ENCODE data around the gene SLC46A2. TPM values are rescaled to one million over a fixed set of nuclear protein-coding genes. Genes with fewer than 3 reads are reported as not detected.

The SLC46A2 gene
- total and polyA plus RNA-seq, 4 donors = 0.01 to 0.17 (median 0.07) TPM; not detected in 1

DNA sequence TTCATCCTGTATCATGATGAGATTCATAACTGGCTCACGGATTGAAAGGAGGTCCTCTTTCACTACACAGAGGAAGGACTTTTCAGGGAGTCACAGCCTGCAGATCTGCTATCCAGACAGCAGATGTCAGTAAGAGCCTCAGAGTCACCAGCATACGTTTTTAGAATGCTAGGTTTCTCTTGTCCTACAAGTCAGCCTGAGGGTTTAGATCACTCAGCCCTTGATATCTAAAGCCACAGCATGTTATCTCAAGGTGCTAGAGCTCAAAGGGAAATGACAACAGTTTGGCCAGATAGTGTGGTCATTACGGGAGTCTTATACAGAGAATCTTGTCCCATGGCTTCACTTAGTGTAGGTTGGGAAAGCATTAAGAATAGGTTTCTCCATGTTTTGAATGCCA lies 30.9 kb upstream of the SLC46A2 start:
- Histone ChIP-seq H3K4me1 (ENCODE audit: control insufficient read depth in 4 of 4, insufficient read depth in 4 of 4, low read length in 3 of 4) (no peaks in the 10 kb centered on the region), H3K9me3 (ENCODE audit: control insufficient read depth in 4 of 4, low read length in 3 of 4) (no peaks in the 10 kb centered on the region), H3K27ac (ENCODE audit: low read depth in 1 of 2, low read length in 2 of 2) (no peak overlapping the region), H3K36me3 (ENCODE audit: control insufficient read depth in 4 of 4, insufficient read depth in 3 of 4, low read depth in 1 of 4, low read length in 3 of 4) (no peaks in the 10 kb centered on the region), H3K27me3 (ENCODE audit: control insufficient read depth in 4 of 4, insufficient read depth in 4 of 4, low read length in 3 of 4) (peaks cover 0 to 4% (median 0%) of the 10 kb centered on the region in 4 donors), H3K9ac (ENCODE audit: low read depth in 1 of 2, low read length in 2 of 2) (no peak overlapping the region), H3K4me3 (ENCODE audit: low read depth in 1 of 3, low read length in 3 of 3) (no peak overlapping the region)
- TF ChIP-seq, protein P1, sequence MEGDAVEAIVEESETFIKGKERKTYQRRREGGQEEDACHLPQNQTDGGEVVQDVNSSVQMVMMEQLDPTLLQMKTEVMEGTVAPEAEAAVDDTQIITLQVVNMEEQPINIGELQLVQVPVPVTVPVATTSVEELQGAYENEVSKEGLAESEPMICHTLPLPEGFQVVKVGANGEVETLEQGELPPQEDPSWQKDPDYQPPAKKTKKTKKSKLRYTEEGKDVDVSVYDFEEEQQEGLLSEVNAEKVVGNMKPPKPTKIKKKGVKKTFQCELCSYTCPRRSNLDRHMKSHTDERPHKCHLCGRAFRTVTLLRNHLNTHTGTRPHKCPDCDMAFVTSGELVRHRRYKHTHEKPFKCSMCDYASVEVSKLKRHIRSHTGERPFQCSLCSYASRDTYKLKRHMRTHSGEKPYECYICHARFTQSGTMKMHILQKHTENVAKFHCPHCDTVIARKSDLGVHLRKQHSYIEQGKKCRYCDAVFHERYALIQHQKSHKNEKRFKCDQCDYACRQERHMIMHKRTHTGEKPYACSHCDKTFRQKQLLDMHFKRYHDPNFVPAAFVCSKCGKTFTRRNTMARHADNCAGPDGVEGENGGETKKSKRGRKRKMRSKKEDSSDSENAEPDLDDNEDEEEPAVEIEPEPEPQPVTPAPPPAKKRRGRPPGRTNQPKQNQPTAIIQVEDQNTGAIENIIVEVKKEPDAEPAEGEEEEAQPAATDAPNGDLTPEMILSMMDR (IDR thresholded peaks at IDR 0.05; ENCODE audit: low read depth, low read length, missing input control) = peak; percentile 40
- peak; percentile 64 to 76 for TF ChIP-seq RAD21 (IDR thresholded peaks at IDR 0.05)
- TF ChIP-seq JUND (IDR thresholded peaks at IDR 0.05) = no peak
- TF ChIP-seq, protein P2, sequence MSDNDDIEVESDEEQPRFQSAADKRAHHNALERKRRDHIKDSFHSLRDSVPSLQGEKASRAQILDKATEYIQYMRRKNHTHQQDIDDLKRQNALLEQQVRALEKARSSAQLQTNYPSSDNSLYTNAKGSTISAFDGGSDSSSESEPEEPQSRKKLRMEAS (IDR thresholded peaks at IDR 0.05) = no peak
- TF ChIP-seq YY1 (IDR thresholded peaks at IDR 0.05) = no peak
- WGBS = 29% methylated on average over 3 of the region's 3 CpGs
- no peak for DNase-seq (ENCODE audit: low spot score)

DNA sequence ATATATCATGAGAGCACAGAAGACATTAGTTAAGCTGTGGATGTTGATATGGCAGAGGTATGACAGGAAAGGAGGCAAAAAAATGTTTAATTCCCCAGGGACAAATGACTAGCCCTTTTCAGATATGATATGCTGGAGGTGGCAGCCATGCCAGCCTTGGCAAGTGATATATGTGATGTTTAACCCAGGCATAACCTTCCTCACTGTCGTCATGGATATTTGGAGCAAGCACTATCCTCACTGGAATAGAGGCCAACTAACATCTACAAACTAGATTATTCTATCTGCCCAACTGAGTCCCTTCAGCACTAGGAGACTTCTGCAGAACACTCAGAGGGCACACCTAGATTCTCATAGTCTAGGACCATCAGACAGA lies 27.3 kb upstream of the SLC46A2 start:
- Histone ChIP-seq H3K36me3 (ENCODE audit: control insufficient read depth in 4 of 4, insufficient read depth in 3 of 4, low read depth in 1 of 4, low read length in 3 of 4) (no peaks in the 10 kb centered on the region), H3K9ac (ENCODE audit: low read depth in 1 of 2, low read length in 2 of 2) (no peak overlapping the region), H3K4me1 (ENCODE audit: control insufficient read depth in 4 of 4, insufficient read depth in 4 of 4, low read length in 3 of 4) (no peaks in the 10 kb centered on the region), H3K27ac (ENCODE audit: low read depth in 1 of 2, low read length in 2 of 2) (no peak overlapping the region), H3K9me3 (ENCODE audit: control insufficient read depth in 4 of 4, low read length in 3 of 4) (no peaks in the 10 kb centered on the region), H3K4me3 (ENCODE audit: low read depth in 1 of 3, low read length in 3 of 3) (no peak overlapping the region), H3K27me3 (ENCODE audit: control insufficient read depth in 4 of 4, insufficient read depth in 4 of 4, low read length in 3 of 4) (peaks cover 0 to 4% (median 0%) of the 10 kb centered on the region in 4 donors)
- 70% methylated on average over 1 of the region's 1 CpG for WGBS
- no peak for DNase-seq (ENCODE audit: low spot score)
- no peak for TF ChIP-seq GABPA (IDR thresholded peaks at IDR 0.05 in 1 of 2, conservative IDR thresholded peaks at IDR 0.05 in 1 of 2)
- no peak for TF ChIP-seq SP1 (IDR thresholded peaks at IDR 0.05)
- TF ChIP-seq, protein P3, sequence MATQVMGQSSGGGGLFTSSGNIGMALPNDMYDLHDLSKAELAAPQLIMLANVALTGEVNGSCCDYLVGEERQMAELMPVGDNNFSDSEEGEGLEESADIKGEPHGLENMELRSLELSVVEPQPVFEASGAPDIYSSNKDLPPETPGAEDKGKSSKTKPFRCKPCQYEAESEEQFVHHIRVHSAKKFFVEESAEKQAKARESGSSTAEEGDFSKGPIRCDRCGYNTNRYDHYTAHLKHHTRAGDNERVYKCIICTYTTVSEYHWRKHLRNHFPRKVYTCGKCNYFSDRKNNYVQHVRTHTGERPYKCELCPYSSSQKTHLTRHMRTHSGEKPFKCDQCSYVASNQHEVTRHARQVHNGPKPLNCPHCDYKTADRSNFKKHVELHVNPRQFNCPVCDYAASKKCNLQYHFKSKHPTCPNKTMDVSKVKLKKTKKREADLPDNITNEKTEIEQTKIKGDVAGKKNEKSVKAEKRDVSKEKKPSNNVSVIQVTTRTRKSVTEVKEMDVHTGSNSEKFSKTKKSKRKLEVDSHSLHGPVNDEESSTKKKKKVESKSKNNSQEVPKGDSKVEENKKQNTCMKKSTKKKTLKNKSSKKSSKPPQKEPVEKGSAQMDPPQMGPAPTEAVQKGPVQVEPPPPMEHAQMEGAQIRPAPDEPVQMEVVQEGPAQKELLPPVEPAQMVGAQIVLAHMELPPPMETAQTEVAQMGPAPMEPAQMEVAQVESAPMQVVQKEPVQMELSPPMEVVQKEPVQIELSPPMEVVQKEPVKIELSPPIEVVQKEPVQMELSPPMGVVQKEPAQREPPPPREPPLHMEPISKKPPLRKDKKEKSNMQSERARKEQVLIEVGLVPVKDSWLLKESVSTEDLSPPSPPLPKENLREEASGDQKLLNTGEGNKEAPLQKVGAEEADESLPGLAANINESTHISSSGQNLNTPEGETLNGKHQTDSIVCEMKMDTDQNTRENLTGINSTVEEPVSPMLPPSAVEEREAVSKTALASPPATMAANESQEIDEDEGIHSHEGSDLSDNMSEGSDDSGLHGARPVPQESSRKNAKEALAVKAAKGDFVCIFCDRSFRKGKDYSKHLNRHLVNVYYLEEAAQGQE (IDR thresholded peaks at IDR 0.05) = no peak
- TF ChIP-seq, protein P2 (IDR thresholded peaks at IDR 0.05) = no peak
- TF ChIP-seq FOXA1 (IDR thresholded peaks at IDR 0.05) = no peak
- TF ChIP-seq HNF4A (conservative IDR thresholded peaks at IDR 0.05) = no peak
- no peak for TF ChIP-seq YY1 (IDR thresholded peaks at IDR 0.05)
- TF ChIP-seq RXRA (IDR thresholded peaks at IDR 0.05) = no peak
- no peak for TF ChIP-seq JUND (IDR thresholded peaks at IDR 0.05)
- no peak for TF ChIP-seq TAF1 (conservative IDR thresholded peaks at IDR 0.05)
- no peak for TF ChIP-seq RAD21 (IDR thresholded peaks at IDR 0.05)
- no peak for TF ChIP-seq EGR1 (IDR thresholded peaks at IDR 0.05; ENCODE audit: low read depth in 2 of 2)
- TF ChIP-seq, protein P4, sequence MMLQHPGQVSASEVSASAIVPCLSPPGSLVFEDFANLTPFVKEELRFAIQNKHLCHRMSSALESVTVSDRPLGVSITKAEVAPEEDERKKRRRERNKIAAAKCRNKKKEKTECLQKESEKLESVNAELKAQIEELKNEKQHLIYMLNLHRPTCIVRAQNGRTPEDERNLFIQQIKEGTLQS (IDR thresholded peaks at IDR 0.05) = no peak
- TF ChIP-seq NR2F2 (IDR thresholded peaks at IDR 0.05) = no peak
- TF ChIP-seq, protein P5, sequence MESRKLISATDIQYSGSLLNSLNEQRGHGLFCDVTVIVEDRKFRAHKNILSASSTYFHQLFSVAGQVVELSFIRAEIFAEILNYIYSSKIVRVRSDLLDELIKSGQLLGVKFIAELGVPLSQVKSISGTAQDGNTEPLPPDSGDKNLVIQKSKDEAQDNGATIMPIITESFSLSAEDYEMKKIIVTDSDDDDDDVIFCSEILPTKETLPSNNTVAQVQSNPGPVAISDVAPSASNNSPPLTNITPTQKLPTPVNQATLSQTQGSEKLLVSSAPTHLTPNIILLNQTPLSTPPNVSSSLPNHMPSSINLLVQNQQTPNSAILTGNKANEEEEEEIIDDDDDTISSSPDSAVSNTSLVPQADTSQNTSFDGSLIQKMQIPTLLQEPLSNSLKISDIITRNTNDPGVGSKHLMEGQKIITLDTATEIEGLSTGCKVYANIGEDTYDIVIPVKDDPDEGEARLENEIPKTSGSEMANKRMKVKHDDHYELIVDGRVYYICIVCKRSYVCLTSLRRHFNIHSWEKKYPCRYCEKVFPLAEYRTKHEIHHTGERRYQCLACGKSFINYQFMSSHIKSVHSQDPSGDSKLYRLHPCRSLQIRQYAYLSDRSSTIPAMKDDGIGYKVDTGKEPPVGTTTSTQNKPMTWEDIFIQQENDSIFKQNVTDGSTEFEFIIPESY (IDR thresholded peaks at IDR 0.05) = no peak
